ENCODE data around the gene HACD3. TPM values are rescaled to one million over a fixed set of nuclear protein-coding genes. Genes with fewer than 3 reads are reported as not detected.

The HACD3 gene
- total RNA-seq, 1 donor from 2014 or later = 129 TPM

- peaks cover 10% of the 10 kb centered on the region for H3K4me1 Mint-ChIP-seq (ENCODE audit: low read depth, unreplicated experiment)
- no peak overlapping the region for H3K4me3 ChIP-seq (ENCODE audit: insufficient read depth, low read depth, low read length)
- H3K4me3 Mint-ChIP-seq (ENCODE audit: unreplicated experiment) = no peak overlapping the region
- peaks cover 15% of the 10 kb centered on the region for H3K4me1 ChIP-seq (ENCODE audit: insufficient read depth, low read length)
- peaks cover 17% of the 10 kb centered on the region for H4K20me1 ChIP-seq (ENCODE audit: insufficient read depth, low read length)
- H3K27me3 Mint-ChIP-seq (ENCODE audit: low read depth, unreplicated experiment) = no peaks in the 10 kb centered on the region
- peak; percentile 89 for DNase-seq (ENCODE audit: low read depth)
- no peak overlapping the region for H2AFZ ChIP-seq (ENCODE audit: low read depth, low read length)
- H3K27ac Mint-ChIP-seq (ENCODE audit: unreplicated experiment) = no peak overlapping the region
- H3K9ac ChIP-seq (ENCODE audit: low read length) = peak overlapping the region; percentile 21
- peaks cover 5% of the 10 kb centered on the region for H3K36me3 Mint-ChIP-seq (ENCODE audit: low read depth, unreplicated experiment)
- peak overlapping the region; percentile 14 for H3K27ac ChIP-seq (ENCODE audit: low read depth, low read length)
- no peaks in the 10 kb centered on the region for H3K9me3 ChIP-seq (ENCODE audit: insufficient read depth, low read depth, low read length)
- no peak for TF ChIP-seq EZH2 (IDR thresholded peaks at IDR 0.05; ENCODE audit: insufficient read depth, low read length)
- TF ChIP-seq, protein P1, sequence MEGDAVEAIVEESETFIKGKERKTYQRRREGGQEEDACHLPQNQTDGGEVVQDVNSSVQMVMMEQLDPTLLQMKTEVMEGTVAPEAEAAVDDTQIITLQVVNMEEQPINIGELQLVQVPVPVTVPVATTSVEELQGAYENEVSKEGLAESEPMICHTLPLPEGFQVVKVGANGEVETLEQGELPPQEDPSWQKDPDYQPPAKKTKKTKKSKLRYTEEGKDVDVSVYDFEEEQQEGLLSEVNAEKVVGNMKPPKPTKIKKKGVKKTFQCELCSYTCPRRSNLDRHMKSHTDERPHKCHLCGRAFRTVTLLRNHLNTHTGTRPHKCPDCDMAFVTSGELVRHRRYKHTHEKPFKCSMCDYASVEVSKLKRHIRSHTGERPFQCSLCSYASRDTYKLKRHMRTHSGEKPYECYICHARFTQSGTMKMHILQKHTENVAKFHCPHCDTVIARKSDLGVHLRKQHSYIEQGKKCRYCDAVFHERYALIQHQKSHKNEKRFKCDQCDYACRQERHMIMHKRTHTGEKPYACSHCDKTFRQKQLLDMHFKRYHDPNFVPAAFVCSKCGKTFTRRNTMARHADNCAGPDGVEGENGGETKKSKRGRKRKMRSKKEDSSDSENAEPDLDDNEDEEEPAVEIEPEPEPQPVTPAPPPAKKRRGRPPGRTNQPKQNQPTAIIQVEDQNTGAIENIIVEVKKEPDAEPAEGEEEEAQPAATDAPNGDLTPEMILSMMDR (IDR thresholded peaks at IDR 0.05; ENCODE audit: insufficient read depth, low read depth, low read length) = no peak
- peak overlapping the region; percentile 56 for H3K4me2 ChIP-seq (ENCODE audit: low read length)
- no peaks in the 10 kb centered on the region for H3K27me3 ChIP-seq (ENCODE audit: insufficient read depth, low read length)
- peaks cover 1% of the 10 kb centered on the region for H3K9me3 Mint-ChIP-seq (ENCODE audit: unreplicated experiment)
- FAIRE-seq = no peak
- peaks cover 46% of the 10 kb centered on the region for H3K79me2 ChIP-seq (ENCODE audit: insufficient read depth, low read length)
- peaks cover 7% of the 10 kb centered on the region for H3K36me3 ChIP-seq (ENCODE audit: insufficient read depth, low read length)
These were observed 17.4 kb upstream of the HACD3 start for GRCh38 chr15:65512807-65513416.

GRCh38 chr15:65516997-65517865, 13.0 kb upstream of the HACD3 start, which contains the start of gene DPP8:
Gene DPP8 (minus strand): TSS chr15:65517689. CDS start chr15:65512553, 5,136 bp downstream.
- H3K4me2 ChIP-seq (ENCODE audit: low read length) = peak within 1 kb of the TSS; percentile 99
- H3K79me2 ChIP-seq (ENCODE audit: insufficient read depth, low read length) = peaks cover 35% of the 10 kb centered on the region
- peak within 1 kb of the TSS; percentile 83 for H3K27ac ChIP-seq (ENCODE audit: low read depth, low read length)
- H3K9ac ChIP-seq (ENCODE audit: low read length) = peak within 1 kb of the TSS; percentile 97
- peaks cover 5% of the 10 kb centered on the region for H3K36me3 ChIP-seq (ENCODE audit: insufficient read depth, low read length)
- Mint-ChIP-seq H3K4me1 (ENCODE audit: low read depth, unreplicated experiment) (peaks cover 10% of the 10 kb centered on the region), H3K27ac (ENCODE audit: unreplicated experiment) (peak within 1 kb of the TSS; percentile 94), H3K27me3 (ENCODE audit: low read depth, unreplicated experiment) (no peaks in the 10 kb centered on the region), H3K4me3 (ENCODE audit: unreplicated experiment) (peak within 1 kb of the TSS; percentile 100), H3K36me3 (ENCODE audit: low read depth, unreplicated experiment) (peaks cover 2% of the 10 kb centered on the region), H3K9me3 (ENCODE audit: unreplicated experiment) (peaks cover 1% of the 10 kb centered on the region)
- H4K20me1 ChIP-seq (ENCODE audit: insufficient read depth, low read length) = peaks cover 17% of the 10 kb centered on the region
- peak; percentile 91 for DNase-seq (ENCODE audit: low read depth)
- TF ChIP-seq, protein P1 (IDR thresholded peaks at IDR 0.05; ENCODE audit: insufficient read depth, low read depth, low read length) = peak; percentile 81
- no peak for TF ChIP-seq EZH2 (IDR thresholded peaks at IDR 0.05; ENCODE audit: insufficient read depth, low read length)
- no peaks in the 10 kb centered on the region for H3K27me3 ChIP-seq (ENCODE audit: insufficient read depth, low read length)
- H3K9me3 ChIP-seq (ENCODE audit: insufficient read depth, low read depth, low read length) = no peaks in the 10 kb centered on the region
- no peak for FAIRE-seq
- H2AFZ ChIP-seq (ENCODE audit: low read depth, low read length) = peak within 1 kb of the TSS; percentile 93
- peak within 1 kb of the TSS; percentile 96 for H3K4me3 ChIP-seq (ENCODE audit: insufficient read depth, low read depth, low read length)
- H3K4me1 ChIP-seq (ENCODE audit: insufficient read depth, low read length) = peaks cover 14% of the 10 kb centered on the region
